Esophagus muscularis mucosa (tissue), 4 donors: ENCODE results near the gene PLEKHA7.

Source experiments
- EP300 ChIP-seq: sonication (generic); formaldehyde crosslinking; IDR thresholded peaks from one replicate; pipeline ENCODE4 v1.6.1; 2017; ENCODE audit warnings: antibody characterized with exemption
- POLR2A ChIP-seq: fragments of 450-650 bp; IDR thresholded peaks from one replicate; pipeline ENCODE4 v1.6.1; 2017; ENCODE audit warnings: antibody characterized with exemption, moderate library complexity, mild to moderate bottlenecking, low read depth
- POLR2AphosphoS5 ChIP-seq, 2 donors: sonication (generic); formaldehyde crosslinking; IDR thresholded peaks; one replicate each; pipeline ENCODE4 v1.6.1; 2017; ENCODE audit warnings: antibody characterized with exemption in 2 of 2
- TF ChIP-seq, protein P1 (sequence below), 3 experiments: fragments of 200-600 bp in 2 of 3; fragments of 450-650 bp in 1 of 3; sonication (generic) in 2 of 3; IDR thresholded peaks; one replicate each; pipeline ENCODE4 v1.5.1; 2017 to 2019; ENCODE audit warnings: antibody characterized with exemption in 3 of 3, mild to moderate bottlenecking in 2 of 3, moderate library complexity in 1 of 3

DNA sequence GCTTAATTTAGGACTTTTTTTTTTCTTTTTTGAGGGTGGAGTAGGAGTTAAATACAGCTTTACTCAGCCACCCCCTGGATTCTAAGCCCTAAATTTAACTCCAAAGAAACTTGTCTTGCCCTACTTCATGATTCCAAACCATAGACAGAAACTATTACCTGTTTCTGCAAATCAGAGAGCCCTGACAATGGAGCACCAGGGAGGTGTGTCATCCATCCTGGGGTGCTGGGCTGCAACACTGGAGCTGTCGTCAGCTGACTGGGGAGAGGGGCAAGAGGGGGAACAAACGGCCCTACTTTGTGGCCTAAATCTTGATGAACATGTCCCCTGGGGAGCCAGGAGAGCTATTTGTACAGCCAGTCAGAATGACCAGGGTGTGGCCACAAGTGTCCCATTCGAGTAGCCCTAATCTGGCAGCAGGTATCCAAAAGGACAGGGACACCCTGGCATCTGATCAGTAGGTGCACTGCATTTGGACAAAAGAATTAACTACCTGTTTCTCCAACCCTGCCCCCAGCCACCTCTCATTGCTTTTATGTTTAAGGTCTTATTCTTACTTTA, 50.8 kb downstream of the PLEKHA7 start:
- TF ChIP-seq POLR2A (no peak), POLR2AphosphoS5 (IDR thresholded peaks at IDR 0.05) (no peak), EP300 (no peak)
- TF ChIP-seq, protein P1, sequence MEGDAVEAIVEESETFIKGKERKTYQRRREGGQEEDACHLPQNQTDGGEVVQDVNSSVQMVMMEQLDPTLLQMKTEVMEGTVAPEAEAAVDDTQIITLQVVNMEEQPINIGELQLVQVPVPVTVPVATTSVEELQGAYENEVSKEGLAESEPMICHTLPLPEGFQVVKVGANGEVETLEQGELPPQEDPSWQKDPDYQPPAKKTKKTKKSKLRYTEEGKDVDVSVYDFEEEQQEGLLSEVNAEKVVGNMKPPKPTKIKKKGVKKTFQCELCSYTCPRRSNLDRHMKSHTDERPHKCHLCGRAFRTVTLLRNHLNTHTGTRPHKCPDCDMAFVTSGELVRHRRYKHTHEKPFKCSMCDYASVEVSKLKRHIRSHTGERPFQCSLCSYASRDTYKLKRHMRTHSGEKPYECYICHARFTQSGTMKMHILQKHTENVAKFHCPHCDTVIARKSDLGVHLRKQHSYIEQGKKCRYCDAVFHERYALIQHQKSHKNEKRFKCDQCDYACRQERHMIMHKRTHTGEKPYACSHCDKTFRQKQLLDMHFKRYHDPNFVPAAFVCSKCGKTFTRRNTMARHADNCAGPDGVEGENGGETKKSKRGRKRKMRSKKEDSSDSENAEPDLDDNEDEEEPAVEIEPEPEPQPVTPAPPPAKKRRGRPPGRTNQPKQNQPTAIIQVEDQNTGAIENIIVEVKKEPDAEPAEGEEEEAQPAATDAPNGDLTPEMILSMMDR (IDR thresholded peaks at IDR 0.05): no peak
